Right cardiac atrium (tissue), 5 donors: ENCODE results near the gene ZNF608. TPM values are rescaled to one million over a fixed set of nuclear protein-coding genes. Genes with fewer than 3 reads are reported as not detected.

ENCODE experiments used
- ATAC-seq, 2 donors: fragments of 200-7000 bp; cut with Tn5 transposase; one replicate each; pipeline versions ENCODE4 v1.8.0 to v1.9.1; 2020; ENCODE audit warnings: moderate library complexity in 2 of 2, mild to moderate bottlenecking in 1 of 2
- DNase-seq, 3 donors: peaks; one replicate each; pipeline ENCODE4 v3.0.0-alpha.2; 2020
- H3K27ac ChIP-seq: one replicate; pipeline ENCODE4 v1.5.1; 2013; ENCODE audit warnings: mild to moderate bottlenecking, low read length, control low read depth, moderate library complexity
- H3K27me3 ChIP-seq: one replicate; pipeline ENCODE4 v1.6.1; 2013; ENCODE audit not compliant: control insufficient read depth, insufficient read depth
- H3K4me1 ChIP-seq: one replicate; pipeline ENCODE4 v1.6.1; 2013; ENCODE audit warnings: low read length; ENCODE audit not compliant: control insufficient read depth, insufficient read depth
- H3K4me3 ChIP-seq: one replicate; pipeline ENCODE4 v1.5.1; 2013; ENCODE audit warnings: low read length, control low read depth
- H3K9me3 ChIP-seq: one replicate; pipeline ENCODE4 v1.6.1; 2013; ENCODE audit warnings: low read length; ENCODE audit not compliant: control insufficient read depth
- WGBS: extraction: QIAGEN DNeasy Blood & Tissue Kit; methylation state at CpG from one replicate; pipeline ENCODE4 v1.1.7; 2013; 5-methylcytosine and 5-hydroxymethylcytosine counted together
- intact Hi-C, 4 donors: fragments of 100-400 bp; cut with DNase I; formaldehyde crosslinking; loops; one replicate each; pipeline versions ENCODE4 v1.11.0 to v1.14.0; 2022 to 2023
- polyA plus RNA-seq: library from polyadenylated mRNA; stranded (reverse); fragments of 200-250 nt; gene quantifications from one replicate; pipeline ENCODE4 v1.2.3, GENCODE V29; 2013
- total RNA-seq, 4 donors: library from RNA; stranded (reverse); fragmentation: NEBNext Ultra II Directional; extraction: Animal tissue kit (Norgen Biotek cat#: 25700); gene quantifications; one replicate each; pipeline ENCODE4 v1.2.1, GENCODE V29; 2021
- donor health status: healthy with polysubstance abuse.
- donor health status: DM: no; HTN: yes; CAD: no.
- donor health status: DM: no; HTN: no; CAD: no.
- donor health status: DM: no; HTN: yes; CAD: no; lungs with severe emphysema.
- donor health status: DM: yes; HTN: yes; CAD: no.

ZNF608 gene
- total and polyA plus RNA-seq, 5 donors: 16.4 to 43.7 (median 39.7) TPM

DNA sequence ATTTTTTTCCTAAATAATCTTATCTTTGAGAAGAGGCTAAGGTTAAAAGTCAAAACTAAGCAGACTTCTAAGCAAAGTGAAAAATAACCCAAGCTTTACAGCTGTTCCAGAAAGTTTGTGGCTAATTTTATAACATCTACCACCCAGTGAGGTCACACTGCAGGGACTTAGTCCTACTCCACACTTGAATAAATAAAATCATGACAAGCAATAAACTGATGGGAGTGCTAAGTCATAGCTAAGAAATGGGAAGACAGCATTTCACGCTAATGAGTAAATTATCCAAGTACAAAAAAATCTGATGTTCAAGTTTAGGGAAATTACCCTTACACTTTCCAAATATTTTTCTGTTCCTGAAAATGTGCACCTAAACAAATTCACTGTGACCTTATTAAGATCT, 47.7 kb downstream of the ZNF608 start:
- ATAC-seq (peak; percentile 44 to 45), DNase-seq (no peak)
- no peak overlapping the region for H3K4me3 ChIP-seq
- no peaks in the 10 kb centered on the region for H3K27me3 ChIP-seq
- no peak overlapping the region for H3K27ac ChIP-seq
- no peaks in the 10 kb centered on the region for H3K9me3 ChIP-seq
- intact Hi-C loops: no loop called here
- no peaks in the 10 kb centered on the region for H3K4me1 ChIP-seq
- 71% methylated on average over 1 of the region's 1 CpG for WGBS

DNA sequence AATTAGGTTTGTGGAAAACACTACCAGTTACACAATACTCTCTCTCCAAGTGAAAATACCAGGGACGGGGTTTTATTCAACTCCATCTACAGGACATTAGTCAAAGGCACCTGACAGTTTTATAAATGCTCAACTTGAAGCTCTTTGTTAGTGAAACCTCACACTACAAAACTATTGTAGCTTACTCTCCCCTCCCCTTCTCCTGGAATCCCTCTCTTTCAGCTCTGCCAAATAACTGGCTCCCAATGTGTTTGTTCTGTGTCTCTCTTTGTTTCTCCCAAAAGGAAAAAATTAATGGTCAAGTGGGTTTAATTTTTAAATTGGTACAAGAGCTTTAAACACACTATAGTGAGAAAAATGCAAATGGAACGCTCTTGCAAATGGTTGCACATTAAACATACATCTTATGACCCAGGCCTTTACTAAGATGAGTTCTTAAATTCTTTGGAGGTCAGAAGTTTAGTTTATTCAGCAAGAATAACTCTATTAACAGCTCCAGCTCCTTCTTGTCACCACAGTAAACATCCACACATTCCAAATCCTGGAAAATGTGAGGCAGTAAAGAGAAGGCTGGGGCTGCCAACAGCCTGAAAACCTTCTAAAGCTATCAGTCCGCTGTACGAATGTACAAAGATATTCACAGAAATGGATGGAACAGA, 48.4 kb downstream of the ZNF608 start:
- Histone ChIP-seq H3K27me3 (no peaks in the 10 kb centered on the region), H3K4me1 (peaks cover 1% of the 10 kb centered on the region), H3K4me3 (no peak overlapping the region), H3K27ac (peak overlapping the region; percentile 91), H3K9me3 (no peaks in the 10 kb centered on the region)
- WGBS: 39% methylated on average over 4 of the region's 4 CpGs
- intact Hi-C loops: no loop called here
- ATAC-seq (peak; percentile 87 to 88), DNase-seq (peak in 1 of 3 donors; percentile 71)

DNA sequence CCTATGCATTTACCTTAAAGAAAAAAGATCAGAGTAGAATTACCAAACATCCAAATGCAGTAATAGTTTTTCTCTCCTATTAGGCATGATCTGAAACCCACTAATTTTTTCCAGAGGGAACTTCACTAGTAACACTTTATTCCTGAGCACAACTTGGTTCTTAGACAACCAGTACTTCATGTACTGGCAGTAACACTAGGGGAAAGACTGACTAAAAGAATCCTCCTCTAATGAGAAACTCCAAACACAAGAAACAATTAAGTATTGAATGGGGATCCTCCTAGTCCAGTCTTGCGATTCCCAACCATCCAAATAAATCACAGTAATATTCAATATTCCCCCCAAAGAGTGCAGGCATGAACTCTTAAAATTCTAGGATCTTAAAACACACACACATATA, 48.9 kb downstream of the ZNF608 start:
- Histone ChIP-seq H3K27me3 (no peaks in the 10 kb centered on the region), H3K4me3 (no peak overlapping the region), H3K9me3 (no peaks in the 10 kb centered on the region), H3K4me1 (peaks cover 3% of the 10 kb centered on the region), H3K27ac (peak overlapping the region; percentile 36)
- ATAC-seq: peak; percentile 28 to 45
- intact Hi-C loops: no loop called here
- 78% methylated on average over 1 of the region's 1 CpG for WGBS
- DNase-seq: no peak

DNA sequence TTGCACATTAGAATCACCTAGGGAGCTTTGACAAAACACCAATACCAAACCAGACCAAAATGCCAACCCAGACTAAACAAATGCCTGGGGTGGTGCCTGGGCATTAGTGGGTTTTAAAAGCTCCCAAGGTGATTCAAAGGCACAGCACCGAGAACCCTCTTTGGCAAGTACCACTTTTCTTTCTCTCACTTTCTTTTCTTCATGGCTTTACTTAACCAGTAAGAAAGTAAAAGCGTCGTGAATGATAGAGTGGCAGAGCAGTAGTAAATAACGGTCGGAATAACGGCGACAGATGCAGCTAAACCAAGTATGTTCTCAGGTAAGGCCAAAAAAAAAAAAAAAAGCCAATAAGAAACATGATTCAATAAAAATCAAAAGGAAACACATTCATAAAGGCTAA, 49.5 kb downstream of the ZNF608 start:
- H3K27me3 ChIP-seq: no peaks in the 10 kb centered on the region
- ATAC-seq (no peak), DNase-seq (no peak)
- peak overlapping the region; percentile 85 for H3K27ac ChIP-seq
- H3K4me3 ChIP-seq: no peak overlapping the region
- intact Hi-C loops: no loop called here
- peaks cover 3% of the 10 kb centered on the region for H3K4me1 ChIP-seq
- no peaks in the 10 kb centered on the region for H3K9me3 ChIP-seq
- 82% methylated on average over 7 of the region's 7 CpGs for WGBS
